Type B pancreatic cell (in vitro differentiated cells): ENCODE measurements around the gene PCBP3. TPM values are rescaled to one million over a fixed set of nuclear protein-coding genes. Genes with fewer than 3 reads are reported as not detected.

Experiments
- DNase-seq: peaks from one replicate; pipeline ENCODE4 v3.0.0; 2021; ENCODE audit warnings: mixed read lengths; ENCODE audit not compliant: unreplicated experiment; ENCODE audit errors: extremely low spot score
- H3K27ac Mint-ChIP-seq: 2 replicates; pipeline ENCODE4 v1.8.0; 2021; ENCODE audit warnings: mild to moderate bottlenecking, mixed read lengths
- H3K27me3 Mint-ChIP-seq: 2 replicates; pipeline ENCODE4 v1.8.0; 2021; ENCODE audit warnings: mixed read lengths
- H3K36me3 Mint-ChIP-seq: 2 replicates; pipeline ENCODE4 v1.8.0; 2021; ENCODE audit warnings: mixed read lengths
- H3K4me1 Mint-ChIP-seq: one replicate; pipeline ENCODE4 v1.8.0; 2021; ENCODE audit warnings: mixed read lengths; ENCODE audit not compliant: unreplicated experiment
- H3K4me3 Mint-ChIP-seq: 2 replicates; pipeline ENCODE4 v1.8.0; 2021; ENCODE audit warnings: mild to moderate bottlenecking, mixed read lengths
- H3K9me3 Mint-ChIP-seq: 2 replicates; pipeline ENCODE4 v1.8.0; 2021; ENCODE audit warnings: mixed read lengths
- CTCF ChIP-seq: fragments of 200-600 bp; sonication (generic); conservative IDR thresholded peaks from 2 replicates; pipeline ENCODE4 v1.5.0; 2021; ENCODE audit warnings: antibody characterized with exemption, mild to moderate bottlenecking
- total RNA-seq: library from RNA; stranded (reverse); gene quantifications from 2 replicates; pipeline ENCODE4 v1.2.1, GENCODE V29; 2021; ENCODE audit warnings: low replicate concordance

The PCBP3 gene
- total RNA-seq, 1 donor from 2014 or later: 5.5 TPM

DNA sequence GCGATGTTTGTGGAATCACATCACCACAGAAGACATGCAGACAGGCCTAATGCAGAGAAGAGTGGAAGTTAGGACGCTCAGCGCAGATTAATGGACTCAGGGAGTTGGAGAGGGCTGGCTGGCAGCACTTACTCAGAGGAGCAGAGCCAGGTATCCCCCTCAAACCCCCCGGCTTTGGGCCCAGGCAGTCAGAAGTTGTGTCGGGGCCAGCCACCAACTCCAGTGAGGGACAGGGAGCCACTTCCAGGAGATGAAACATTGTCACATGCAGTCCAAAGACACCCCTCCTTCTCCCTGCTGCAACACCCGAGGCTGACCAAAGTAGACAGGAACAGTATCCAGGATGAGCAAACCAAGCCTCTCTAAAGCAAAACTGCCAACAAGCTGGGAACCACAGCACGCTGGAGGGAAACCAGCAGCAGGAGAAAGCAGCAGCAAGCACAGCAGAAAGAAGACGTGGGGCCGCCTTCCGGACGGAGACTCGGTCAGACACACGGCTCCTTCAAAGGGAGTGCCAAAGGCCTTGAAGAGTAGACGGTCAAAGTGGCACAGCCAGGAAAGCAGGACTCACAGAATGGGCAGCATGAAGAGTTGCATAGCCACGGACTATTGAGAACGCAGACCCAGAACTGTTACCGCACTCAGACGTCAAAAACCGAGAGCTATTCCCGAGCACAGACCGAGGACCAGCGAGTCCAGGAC, 149.3 kb downstream of the PCBP3 start:
- Mint-ChIP-seq H3K27me3 (peaks cover 7% of the 10 kb centered on the region), H3K4me1 (no peaks in the 10 kb centered on the region), H3K4me3 (no peak overlapping the region), H3K9me3 (no peaks in the 10 kb centered on the region), H3K36me3 (no peaks in the 10 kb centered on the region), H3K27ac (no peak overlapping the region)
- DNase-seq: no peak
- no peak for TF ChIP-seq CTCF

DNA sequence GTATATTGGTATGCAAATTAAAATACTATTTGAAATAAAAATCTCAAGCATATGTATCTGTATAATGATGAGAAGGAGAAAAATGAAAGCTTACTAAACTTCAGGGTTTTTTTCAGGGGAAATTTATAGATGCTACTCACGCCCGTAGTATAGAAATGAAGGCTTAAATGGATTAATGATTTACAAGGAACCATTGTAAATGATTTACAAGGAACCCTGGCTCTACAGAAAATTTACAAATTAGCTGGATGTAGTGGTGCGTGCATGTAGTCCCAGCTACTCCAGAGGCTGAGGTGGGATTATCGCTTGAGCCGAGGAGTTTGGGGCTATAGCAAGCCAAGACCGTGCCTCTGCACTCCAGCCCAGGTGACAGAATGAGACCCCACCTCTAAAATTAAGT, 150.5 kb downstream of the PCBP3 start:
- Mint-ChIP-seq H3K27ac (no peak overlapping the region), H3K9me3 (no peaks in the 10 kb centered on the region), H3K4me3 (no peak overlapping the region), H3K27me3 (peaks cover 7% of the 10 kb centered on the region), H3K36me3 (no peaks in the 10 kb centered on the region), H3K4me1 (no peaks in the 10 kb centered on the region)
- DNase-seq: no peak
- TF ChIP-seq CTCF: no peak

- Mint-ChIP-seq H3K27me3 (peaks cover 7% of the 10 kb centered on the region), H3K4me1 (no peaks in the 10 kb centered on the region), H3K36me3 (no peaks in the 10 kb centered on the region), H3K9me3 (no peaks in the 10 kb centered on the region), H3K27ac (no peak overlapping the region), H3K4me3 (no peak overlapping the region)
- TF ChIP-seq CTCF: no peak
- DNase-seq: no peak
Measured at GRCh38 chr21:45796003-45796402, 152.5 kb downstream of the PCBP3 start.

DNA sequence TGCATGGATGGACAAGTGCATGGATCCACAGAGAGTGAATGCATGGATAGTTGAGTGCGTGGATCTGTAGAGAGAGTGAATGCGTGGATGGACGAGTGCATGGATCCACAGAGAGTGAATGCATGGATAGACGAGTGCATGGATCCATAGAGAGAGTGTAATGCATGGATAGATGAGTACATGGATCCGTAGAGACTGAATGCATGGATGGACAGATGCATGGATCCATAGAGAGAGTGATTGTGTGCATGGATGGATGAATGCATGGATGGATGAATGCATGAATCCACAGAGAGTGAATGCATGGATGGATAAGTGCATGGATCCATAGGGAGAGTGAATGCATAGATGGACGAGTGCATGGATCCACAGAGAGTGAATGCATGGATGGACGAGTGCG, 153.8 kb downstream of the PCBP3 start:
- DNase-seq: no peak
- Mint-ChIP-seq H3K27me3 (peaks cover 7% of the 10 kb centered on the region), H3K36me3 (no peaks in the 10 kb centered on the region), H3K27ac (no peak overlapping the region), H3K4me1 (no peaks in the 10 kb centered on the region), H3K4me3 (no peak overlapping the region), H3K9me3 (no peaks in the 10 kb centered on the region)
- TF ChIP-seq CTCF: no peak

GRCh38 chr21:45799765-45800338, 156.3 kb downstream of the PCBP3 start:
- Mint-ChIP-seq H3K27me3 (no peaks in the 10 kb centered on the region), H3K4me1 (peaks cover 6% of the 10 kb centered on the region), H3K27ac (no peak overlapping the region), H3K4me3 (no peak overlapping the region), H3K36me3 (no peaks in the 10 kb centered on the region), H3K9me3 (no peaks in the 10 kb centered on the region)
- no peak for DNase-seq
- TF ChIP-seq CTCF: no peak
